GM12865 (cell line): ENCODE results near the gene NKTR.

Source experiments
- DNase-seq: peaks from one replicate; pipeline ENCODE4 v3.0.0; 2010; ENCODE audit warnings: low read depth
- H3K4me3 ChIP-seq: 2 replicates; pipeline ENCODE4 v1.5.1; 2011; ENCODE audit warnings: mild to moderate bottlenecking, low read depth, low read length, control low read depth
- CTCF ChIP-seq: IDR thresholded peaks from 2 replicates; pipeline ENCODE4 v1.5.1; 2011; ENCODE audit warnings: low read length, control low read depth, low read depth, inconsistent platforms; ENCODE audit not compliant: insufficient read depth; ENCODE audit errors: missing control alignments

Gene NKTR

GRCh38 chr3:42649006-42649405, 48.5 kb downstream of the NKTR start:
- no peak for TF ChIP-seq CTCF
- H3K4me3 ChIP-seq, result no peak overlapping the region
- no peak for DNase-seq

GRCh38 chr3:42649783-42650182, 49.3 kb downstream of the NKTR start:
- H3K4me3 ChIP-seq, result no peak overlapping the region
- TF ChIP-seq CTCF, result no peak
- DNase-seq, result no peak

GRCh38 chr3:42651248-42652091, 51.0 kb downstream of the NKTR start:
- no peak for TF ChIP-seq CTCF
- DNase-seq, result no peak
- H3K4me3 ChIP-seq, result no peak overlapping the region

- DNase-seq, result no peak
- TF ChIP-seq CTCF, result no peak
- no peak overlapping the region for H3K4me3 ChIP-seq
Observed at GRCh38 chr3:42652251-42652610, 51.7 kb downstream of the NKTR start.

- peak; percentile 54 for DNase-seq
- H3K4me3 ChIP-seq, result no peak overlapping the region
- no peak for TF ChIP-seq CTCF
Observed at GRCh38 chr3:42652611-42653302, 52.3 kb downstream of the NKTR start.

GRCh38 chr3:42653303-42653559, 52.7 kb downstream of the NKTR start:
- H3K4me3 ChIP-seq, result no peak overlapping the region
- no peak for TF ChIP-seq CTCF
- no peak for DNase-seq
